Measurements from ENCODE around the gene FANCI.
A peak's percentile ranks its signal among the peaks of the same experiment; 100 is the strongest.

The FANCI gene

GRCh38 chr15:89243691-89244573 lies at the start of gene FANCI:
Gene FANCI (plus strand): TSS chr15:89243979. CDS start chr15:89247648, 3,669 bp downstream.
- peak; percentile 89 for TF ChIP-seq ZFX (IDR thresholded peaks at IDR 0.05)
- peak; percentile 83 for TF ChIP-seq CTCF (conservative IDR thresholded peaks at IDR 0.05)
- H3K27ac ChIP-seq, result peak within 1 kb of the TSS; percentile 79

- no peak overlapping the region for H3K27ac ChIP-seq
- TF ChIP-seq CTCF (conservative IDR thresholded peaks at IDR 0.05) (no peak), ZFX (IDR thresholded peaks at IDR 0.05) (no peak)
Observed at GRCh38 chr15:89194608-89195007, 49.2 kb upstream of the FANCI start.

GRCh38 chr15:89195836-89196235 lies 47.9 kb upstream of the FANCI start:
- no peak overlapping the region for H3K27ac ChIP-seq
- TF ChIP-seq CTCF (conservative IDR thresholded peaks at IDR 0.05) (no peak), ZFX (IDR thresholded peaks at IDR 0.05) (no peak)

- no peak for TF ChIP-seq CTCF (conservative IDR thresholded peaks at IDR 0.05)
- no peak for TF ChIP-seq ZFX (IDR thresholded peaks at IDR 0.05)
- no peak overlapping the region for H3K27ac ChIP-seq
Observed at GRCh38 chr15:89196241-89196640, 47.5 kb upstream of the FANCI start.

GRCh38 chr15:89196994-89197393 lies 46.8 kb upstream of the FANCI start:
- H3K27ac ChIP-seq, result no peak overlapping the region
- TF ChIP-seq ZFX (IDR thresholded peaks at IDR 0.05) (no peak), CTCF (conservative IDR thresholded peaks at IDR 0.05) (no peak)

- TF ChIP-seq ZFX (IDR thresholded peaks at IDR 0.05), result no peak
- no peak for TF ChIP-seq CTCF (conservative IDR thresholded peaks at IDR 0.05)
- H3K27ac ChIP-seq, result no peak overlapping the region
Observed at GRCh38 chr15:89197503-89197971, 46.2 kb upstream of the FANCI start.

- TF ChIP-seq CTCF (conservative IDR thresholded peaks at IDR 0.05) (no peak), ZFX (IDR thresholded peaks at IDR 0.05) (no peak)
- H3K27ac ChIP-seq, result no peak overlapping the region
Observed at GRCh38 chr15:89198196-89198595, 45.6 kb upstream of the FANCI start.
